ENCODE results near the gene ULK3.

GRCh38 chr15:74808078-74808839 is 34.7 kb downstream of the ULK3 start:
- TF ChIP-seq, protein P1, sequence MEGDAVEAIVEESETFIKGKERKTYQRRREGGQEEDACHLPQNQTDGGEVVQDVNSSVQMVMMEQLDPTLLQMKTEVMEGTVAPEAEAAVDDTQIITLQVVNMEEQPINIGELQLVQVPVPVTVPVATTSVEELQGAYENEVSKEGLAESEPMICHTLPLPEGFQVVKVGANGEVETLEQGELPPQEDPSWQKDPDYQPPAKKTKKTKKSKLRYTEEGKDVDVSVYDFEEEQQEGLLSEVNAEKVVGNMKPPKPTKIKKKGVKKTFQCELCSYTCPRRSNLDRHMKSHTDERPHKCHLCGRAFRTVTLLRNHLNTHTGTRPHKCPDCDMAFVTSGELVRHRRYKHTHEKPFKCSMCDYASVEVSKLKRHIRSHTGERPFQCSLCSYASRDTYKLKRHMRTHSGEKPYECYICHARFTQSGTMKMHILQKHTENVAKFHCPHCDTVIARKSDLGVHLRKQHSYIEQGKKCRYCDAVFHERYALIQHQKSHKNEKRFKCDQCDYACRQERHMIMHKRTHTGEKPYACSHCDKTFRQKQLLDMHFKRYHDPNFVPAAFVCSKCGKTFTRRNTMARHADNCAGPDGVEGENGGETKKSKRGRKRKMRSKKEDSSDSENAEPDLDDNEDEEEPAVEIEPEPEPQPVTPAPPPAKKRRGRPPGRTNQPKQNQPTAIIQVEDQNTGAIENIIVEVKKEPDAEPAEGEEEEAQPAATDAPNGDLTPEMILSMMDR (IDR thresholded peaks at IDR 0.05), result no peak
- TF ChIP-seq POLR2AphosphoS5 (IDR thresholded peaks at IDR 0.05; ENCODE audit: insufficient read depth in 1 of 2, low read depth in 1 of 2) (no peak), POLR2A (IDR thresholded peaks at IDR 0.05) (no peak)

All from vagina (tissue), 2 donors.